HG03469 (cell line): ENCODE data around the gene KANSL1.

ENCODE experiments used
- ATAC-seq: cut with Tn5 transposase; IDR thresholded peaks from one replicate; pipeline ENCODE4 v1.9.1; 2021; ENCODE audit warnings: mild to moderate bottlenecking, moderate library complexity, moderate number of reproducible peaks; ENCODE audit not compliant: unreplicated experiment

Gene KANSL1

DNA sequence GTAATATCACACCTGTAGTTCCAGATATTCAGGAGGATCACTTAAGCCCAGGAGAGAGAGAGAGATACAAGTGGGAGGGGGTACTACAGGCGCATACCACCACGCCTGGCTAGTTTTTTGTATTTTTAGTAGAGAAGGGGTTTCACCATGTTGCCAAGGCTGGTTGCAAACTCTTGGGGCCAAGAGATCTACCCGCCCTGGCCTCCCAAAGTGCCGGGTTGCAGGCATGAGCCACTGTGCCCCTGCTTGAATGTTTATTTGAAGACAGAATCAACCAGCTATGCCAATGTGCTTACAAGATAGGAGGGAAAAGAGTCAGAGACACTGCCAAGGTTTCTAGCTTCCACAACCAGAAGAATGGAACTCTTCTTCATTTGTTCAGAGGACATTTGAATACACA, 106.4 kb downstream of the KANSL1 start:
- ATAC-seq, result no peak

DNA sequence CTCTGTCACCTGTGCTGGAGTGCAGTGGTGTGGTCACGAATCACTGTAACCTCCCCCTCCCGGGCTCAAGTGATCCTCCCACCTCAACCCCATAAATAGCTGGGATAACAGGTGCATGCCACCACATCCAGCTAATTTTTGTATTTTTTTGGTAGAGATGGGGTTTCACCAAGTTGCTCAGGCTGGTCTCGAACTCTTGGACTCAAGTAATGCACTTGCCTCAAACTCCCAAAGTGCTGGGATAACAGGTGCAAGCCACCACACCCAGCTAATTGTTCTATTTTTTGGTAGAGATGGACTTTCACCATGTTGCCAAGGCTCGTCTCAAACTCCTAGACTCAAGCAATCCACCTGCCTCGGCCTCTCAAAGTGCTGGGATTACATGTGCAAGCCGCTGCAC, 107.7 kb downstream of the KANSL1 start:
- ATAC-seq, result no peak

DNA sequence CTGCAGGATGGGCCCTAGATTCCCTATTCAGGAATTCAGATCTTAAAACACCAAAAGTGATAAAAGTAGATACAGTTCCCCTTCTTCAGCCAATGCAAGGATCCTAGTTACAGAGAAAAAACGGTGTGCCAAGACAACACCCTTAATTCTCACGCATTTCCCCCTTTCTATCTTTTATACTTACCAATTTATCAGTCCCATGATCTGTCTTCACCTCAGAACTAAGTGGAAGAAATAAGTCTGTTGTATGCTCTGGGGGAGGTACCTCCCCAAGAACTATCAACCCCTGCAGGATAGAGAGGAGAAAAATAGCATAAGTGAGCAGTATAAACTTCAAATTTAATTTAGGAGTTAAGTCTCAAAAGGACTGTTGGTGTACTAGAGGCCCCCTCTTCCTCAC, 111.0 kb downstream of the KANSL1 start:
- ATAC-seq, result no peak

DNA sequence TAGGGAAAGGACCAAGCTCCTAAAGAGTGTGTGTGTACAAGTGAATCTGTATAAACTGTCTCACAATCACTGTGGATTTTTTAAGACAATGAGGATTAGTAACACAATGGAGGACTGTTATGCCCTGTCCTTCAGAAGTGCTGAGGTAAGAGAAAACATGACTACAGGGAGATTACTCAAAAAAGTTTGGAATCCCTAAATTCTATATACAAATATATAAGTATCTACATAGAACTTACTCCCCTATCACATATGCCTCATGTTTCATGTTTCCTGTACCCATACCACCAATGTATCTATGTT, 112.3 kb downstream of the KANSL1 start:
- ATAC-seq, result no peak

DNA sequence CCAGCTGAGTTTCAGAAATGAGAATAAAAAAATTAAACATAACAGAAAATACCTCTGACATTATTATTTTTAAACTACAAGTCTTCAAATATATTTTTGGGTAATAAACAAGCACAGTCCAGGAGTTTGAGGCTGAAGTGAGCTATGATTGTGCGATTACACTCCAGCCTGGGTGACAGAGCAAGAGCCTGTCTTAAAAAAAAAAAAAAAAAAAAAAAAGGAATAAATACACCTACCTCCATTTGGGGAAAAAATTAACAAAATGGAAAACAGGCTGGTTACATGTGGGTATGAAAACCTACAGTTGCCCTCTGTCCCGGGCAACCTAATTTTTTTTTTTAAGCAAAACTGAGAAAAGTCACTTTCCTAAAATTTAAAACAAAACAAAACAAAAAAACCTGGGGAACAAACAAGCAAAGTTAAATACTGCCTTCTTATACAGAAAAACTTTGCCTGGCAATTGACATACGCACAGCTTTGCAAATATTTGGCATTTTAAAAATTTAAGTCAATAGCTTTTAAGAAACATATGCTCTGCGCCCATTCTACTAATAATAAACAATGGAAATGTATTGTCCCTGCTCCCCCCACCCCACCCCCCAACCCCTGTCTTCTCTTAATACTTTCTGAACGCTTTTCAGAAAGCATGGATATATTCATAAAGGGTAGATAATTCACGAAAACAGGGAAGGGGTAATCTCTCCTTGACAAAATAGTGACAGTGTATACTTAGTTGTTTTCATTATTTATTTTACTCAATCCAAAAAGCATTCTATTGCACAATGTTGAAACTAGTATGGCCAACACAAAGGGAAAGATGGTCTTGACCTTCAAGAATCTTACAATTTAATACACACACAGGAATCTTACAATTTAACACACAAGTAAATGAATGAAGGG, 112.9 kb downstream of the KANSL1 start:
- no peak for ATAC-seq

DNA sequence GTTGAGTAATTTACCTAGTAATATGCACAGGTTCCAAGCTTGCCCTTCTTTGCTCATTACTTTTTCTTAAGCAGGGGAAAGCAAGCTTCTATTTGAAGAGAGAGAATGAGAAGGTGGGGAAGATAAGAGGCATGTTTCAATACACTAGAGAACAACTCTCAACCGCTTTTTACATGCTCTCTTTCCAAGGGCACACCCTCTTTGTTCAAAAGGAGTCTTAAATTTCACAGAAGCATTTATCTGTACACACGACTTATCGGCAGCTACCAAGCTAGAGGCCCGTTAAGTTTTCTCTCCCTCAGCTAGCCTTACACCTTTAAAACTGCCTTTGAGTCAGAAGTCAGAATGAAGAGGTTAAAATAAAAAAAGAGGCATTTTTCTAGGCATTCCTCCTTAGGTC, 114.6 kb downstream of the KANSL1 start:
- ATAC-seq, result no peak

DNA sequence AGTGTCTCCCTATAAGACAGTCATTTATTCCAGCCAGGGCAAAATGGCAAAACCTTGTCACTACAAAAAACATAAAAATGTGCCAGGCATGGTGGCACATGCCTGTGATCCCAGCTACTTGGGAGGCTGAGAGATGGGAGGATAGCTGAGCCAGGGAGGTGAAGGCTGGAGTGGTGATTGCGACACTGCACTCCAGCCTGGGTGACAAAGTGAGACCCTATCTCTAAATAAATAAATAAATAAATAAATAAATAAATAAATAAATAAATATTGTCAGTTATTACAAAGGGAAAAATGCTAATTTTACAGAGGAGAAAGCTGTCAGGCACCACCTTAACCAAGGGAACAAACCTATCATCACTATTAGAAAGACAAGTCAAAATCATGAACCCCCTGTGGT, 118.7 kb downstream of the KANSL1 start:
- ATAC-seq, result no peak

DNA sequence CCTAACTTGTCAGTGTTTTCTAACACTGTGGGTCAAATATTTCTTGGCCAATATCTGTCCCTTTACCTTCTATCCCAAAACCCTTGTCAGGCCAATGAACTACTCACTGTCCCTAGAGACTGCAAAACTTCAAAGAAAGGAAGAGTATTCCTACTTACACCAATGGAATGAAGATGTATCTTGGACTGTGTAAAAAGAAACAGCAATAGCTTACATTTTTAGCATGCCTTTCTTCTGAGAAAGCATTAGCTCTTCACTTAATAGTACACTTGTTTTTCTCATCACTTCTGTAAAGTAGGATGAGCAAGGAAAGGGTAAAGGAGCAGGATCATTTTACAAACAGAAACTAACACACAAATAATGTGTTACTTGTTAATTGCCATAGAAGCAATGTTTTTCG, 120.2 kb downstream of the KANSL1 start:
- ATAC-seq, result no peak

DNA sequence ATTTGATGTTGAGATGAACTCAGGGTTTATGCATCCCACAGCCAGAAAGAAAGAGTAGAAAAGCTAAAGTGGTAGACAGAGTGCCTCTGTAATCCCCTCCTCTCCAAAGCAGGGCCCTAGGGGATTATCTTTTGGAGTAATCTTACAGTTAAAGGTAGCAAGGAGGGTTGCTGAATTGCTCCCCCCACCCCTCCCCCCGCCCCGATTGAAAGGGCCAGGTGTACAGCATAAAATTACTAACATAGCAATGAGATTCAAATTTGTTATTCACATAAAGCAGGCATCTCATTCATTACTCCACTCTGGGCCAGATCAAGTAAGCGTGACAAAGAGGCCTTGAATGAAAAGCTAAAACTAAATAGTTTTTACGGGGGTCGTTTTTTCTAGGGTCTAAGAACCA, 121.4 kb downstream of the KANSL1 start:
- ATAC-seq, result no peak

DNA sequence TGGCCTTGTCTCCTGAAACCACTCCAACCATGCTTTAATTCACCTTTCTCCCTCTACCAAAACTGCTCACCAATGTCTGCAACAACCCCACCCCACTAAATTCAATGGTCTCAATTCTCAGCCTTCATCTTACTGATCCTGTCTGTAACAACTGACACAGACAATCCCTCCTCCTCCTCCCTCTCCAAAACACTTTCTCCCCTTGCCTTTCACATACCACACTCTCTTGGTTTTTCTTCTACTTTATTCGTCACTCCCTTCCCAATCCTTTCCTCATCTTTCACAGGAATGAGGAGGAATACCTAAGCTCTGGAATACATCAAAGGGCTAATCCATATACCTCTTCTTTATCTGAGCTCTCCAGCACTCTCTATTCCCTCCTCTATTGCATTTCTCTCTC, 128.8 kb downstream of the KANSL1 start:
- ATAC-seq, result no peak

DNA sequence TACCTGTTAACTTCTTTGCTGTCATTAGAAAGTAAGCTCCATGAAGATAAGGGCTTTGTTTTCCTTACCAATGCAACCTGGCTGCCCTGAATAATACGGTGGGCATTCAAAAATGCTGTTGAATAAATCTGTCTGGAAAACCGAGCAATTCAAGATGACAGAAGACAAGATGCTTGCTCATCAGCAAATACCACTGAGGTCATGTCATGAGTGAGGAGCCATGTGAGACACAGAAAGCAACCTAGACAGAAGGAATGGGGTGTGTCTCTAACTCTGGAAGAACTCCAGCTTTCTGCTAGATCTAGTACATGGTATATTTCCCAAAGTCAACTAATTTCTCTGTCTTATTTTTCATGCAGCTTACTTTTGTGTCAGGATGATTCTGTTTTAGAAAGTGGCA, 130.0 kb downstream of the KANSL1 start:
- ATAC-seq, result no peak

DNA sequence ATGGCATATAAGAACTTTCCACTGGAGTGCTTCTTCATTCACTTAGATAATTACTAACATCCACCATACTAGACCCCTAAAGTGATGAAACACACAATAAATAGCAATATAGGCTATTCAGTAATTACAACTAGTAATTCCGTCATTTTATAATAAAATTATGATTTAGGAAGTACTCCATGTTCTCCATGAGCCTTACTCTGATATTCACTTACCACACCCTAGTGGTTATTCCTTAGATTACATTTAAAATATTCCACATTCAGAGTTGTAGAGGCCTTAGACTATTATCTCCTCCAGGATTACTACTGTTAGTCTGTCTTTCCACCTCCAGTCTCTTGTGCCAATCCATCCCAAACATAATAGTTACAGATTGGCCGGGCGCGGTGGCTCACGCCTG, 131.8 kb downstream of the KANSL1 start:
- ATAC-seq, result no peak

DNA sequence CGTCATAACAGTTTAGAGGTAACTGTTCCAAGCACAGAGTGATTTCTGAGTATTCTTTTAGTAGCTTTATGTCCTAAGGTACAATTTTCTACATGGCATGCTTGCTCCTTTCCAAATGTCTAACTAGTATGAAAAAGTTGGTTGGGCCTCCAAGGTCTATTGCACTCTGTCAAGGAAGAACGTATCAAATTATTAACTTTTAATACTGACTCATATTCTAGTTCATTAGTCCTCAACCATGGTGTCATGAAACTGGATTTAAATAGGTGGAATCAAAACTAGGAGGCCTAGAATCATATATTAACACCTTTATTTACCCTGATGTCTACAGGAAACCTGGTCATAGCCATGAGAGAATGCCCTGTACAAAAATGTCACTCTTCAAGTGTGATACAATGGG, 132.8 kb downstream of the KANSL1 start:
- no peak for ATAC-seq

DNA sequence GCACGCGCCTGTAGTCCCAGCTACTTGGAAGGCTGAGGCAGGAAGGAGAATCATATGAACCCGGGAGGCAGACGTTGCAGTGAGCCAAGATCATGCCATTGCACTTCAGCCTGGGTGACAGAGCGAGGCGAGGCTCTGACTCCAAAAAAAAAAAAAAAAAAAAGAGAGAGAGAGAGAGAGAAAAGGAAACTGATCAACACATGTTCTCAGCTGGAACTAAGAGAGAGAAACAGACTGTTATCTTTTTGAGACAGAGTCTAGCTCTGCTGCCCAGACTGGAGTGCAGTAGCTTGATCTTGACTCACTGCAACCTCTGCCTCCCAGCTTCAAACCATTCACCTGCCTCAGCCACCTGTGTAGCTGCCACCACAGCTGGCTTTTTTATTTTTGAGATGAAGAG, 133.7 kb downstream of the KANSL1 start:
- ATAC-seq, result no peak

DNA sequence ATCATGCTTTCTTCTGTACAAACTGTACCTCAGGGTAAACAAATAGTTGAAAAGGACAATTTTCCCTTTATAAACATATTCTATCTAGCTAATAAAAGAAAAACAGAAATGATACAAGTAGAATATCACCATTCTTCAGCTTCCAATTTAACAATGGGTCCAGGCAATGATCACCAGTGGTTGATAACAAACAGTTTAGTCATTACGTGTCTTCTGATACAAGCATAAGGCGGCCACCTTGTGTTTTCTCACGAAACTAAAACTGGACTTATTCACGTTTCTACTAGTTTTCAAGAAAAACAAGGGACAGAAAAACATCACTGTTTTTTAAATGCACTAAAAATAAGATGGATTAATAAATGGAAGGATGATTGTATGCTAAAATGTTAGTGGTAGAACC, 135.9 kb downstream of the KANSL1 start:
- ATAC-seq, result no peak

DNA sequence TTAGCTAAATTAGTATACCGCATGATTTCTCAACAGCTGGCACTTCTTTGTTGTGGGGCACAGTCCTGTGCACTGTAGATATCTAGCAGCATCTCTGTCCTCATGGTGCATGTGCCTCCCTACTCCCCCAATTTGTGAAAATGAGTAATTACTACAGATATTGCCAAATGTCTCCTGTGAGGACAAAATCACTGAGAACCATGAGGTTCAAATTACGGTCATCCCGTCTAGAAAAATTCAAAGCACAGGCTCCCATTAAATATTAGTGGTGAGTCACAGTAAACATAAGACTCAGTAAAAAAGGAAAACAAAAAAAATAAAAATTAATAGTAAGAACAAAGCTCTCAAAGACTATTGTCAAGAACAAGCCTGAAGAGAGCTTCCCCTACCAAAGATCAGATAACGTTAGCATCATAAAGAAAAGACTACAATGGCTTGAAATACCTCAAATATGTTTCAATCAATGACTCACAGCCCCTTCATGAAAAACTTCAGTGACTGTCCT, 136.4 kb downstream of the KANSL1 start:
- no peak for ATAC-seq

DNA sequence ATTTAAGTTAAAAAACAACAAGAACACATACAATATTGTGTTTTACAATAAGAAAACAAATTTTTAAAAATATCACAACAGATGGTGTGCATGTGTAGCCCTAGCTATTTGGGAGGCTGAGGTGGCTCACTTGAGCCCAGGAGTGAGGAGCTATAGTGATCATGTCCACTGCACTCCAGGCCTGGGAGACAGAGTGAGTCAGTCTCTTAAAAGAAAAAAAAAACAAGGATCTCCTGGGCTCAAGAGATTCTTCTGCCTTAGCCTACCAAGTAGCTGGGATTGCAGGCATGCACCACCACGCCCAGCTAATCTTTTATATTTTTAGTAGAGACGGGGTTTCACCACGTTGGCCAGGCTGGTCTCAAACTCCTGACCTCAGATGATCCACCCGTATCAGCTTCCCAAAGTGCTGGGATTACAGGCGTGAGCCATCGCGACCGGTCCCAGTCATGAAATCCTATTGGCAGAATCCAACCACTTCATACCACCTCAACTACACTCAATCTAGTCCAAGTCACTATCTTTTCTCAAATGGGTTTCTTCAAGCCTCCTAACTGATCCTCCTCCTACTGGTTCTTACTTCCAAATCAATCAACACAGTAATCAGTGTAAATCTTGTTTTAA, 139.2 kb downstream of the KANSL1 start:
- no peak for ATAC-seq

DNA sequence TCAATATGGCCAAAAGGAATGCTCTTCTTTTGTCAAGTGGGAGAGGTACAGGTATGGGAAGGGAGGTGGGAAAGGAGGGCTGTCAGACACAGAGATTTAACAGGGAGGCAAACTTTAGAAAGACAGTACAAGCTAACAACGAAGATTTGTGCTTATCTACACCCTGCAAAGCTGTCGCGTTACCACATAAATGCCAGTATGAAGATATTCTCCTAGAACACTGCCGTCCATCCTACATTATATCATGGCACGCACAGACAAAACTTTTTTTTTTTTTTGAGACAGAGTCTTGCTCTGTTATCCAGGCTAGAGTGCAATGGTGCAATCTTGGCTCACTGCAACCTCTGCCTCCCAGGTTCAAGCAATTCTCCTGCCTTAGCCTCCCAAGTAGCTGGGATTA, 143.6 kb downstream of the KANSL1 start:
- ATAC-seq, result no peak

DNA sequence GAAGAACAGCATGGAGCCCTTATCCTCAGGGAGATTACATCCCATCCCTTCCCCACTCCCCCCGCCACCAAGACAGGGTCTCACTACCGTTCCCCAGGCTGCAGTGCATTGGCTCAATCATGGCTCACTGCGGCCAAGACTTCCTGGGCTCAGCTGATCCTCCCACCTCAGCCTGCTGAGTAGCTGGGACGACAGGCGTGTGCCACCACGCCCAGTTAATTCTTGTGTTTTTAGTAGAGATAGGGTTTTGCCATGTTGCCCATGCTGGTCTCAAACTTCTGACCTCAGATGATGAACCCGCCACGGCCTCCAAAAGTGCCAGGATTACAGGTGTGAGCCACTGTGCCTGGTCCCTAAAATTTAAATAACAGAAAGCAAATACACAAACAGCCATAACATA, 145.4 kb downstream of the KANSL1 start:
- ATAC-seq, result no peak

DNA sequence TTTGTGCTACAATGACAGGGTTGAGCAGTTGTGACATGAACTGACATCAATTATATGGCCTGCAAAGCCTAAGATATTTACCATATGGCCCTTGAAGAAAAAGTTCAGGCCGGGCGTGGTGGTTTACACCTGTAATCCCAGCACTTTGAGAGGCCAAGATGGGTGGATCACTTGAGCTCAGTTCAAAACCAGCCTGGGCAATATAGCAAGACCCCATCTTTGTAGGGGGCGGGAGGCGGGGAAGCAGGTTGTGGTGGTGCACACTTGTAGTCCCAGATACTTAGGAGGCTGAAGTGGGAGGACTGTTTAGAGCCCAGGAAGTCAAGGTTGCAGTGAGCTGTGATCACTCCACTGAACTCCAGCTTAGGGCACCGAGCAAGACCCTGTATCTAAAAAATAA, 145.8 kb downstream of the KANSL1 start:
- no peak for ATAC-seq

DNA sequence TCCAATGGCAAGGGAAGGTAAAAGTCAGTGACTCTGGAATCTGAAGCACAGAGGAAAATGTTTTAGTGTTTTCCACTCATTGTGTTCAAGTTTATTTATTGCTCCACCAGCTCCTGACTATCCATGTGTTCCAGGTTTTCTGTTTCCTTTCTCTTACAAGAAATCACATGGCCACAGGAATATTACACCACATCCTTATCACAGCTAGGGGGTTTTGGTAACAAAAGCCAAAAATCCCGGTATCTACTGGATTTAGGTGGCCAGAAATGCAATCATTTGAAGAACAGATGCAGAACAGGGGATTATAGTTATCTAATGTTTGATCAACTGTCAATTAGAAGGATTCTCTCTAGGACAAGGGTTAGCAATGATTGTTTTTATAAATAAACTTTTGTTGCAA, 146.3 kb downstream of the KANSL1 start:
- ATAC-seq, result no peak

DNA sequence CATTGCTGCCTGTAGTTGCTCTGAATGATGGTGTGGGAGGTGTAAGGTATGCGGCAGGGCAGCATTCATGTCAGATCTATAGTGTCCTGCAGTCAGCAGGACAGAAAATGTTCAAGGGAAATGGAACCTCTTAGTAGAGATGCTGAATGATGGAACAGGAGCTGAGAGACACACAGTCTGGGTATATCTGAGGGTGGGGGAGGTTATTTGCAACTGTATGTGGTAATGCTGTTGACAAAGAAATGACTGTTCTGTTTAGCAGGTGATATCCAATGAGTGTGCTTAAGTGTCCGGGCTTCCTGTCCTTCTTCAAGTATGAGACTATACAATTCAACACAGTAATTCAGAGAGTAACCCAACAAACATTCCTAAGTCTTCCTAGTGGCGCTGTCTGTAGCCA, 147.6 kb downstream of the KANSL1 start:
- ATAC-seq, result no peak

DNA sequence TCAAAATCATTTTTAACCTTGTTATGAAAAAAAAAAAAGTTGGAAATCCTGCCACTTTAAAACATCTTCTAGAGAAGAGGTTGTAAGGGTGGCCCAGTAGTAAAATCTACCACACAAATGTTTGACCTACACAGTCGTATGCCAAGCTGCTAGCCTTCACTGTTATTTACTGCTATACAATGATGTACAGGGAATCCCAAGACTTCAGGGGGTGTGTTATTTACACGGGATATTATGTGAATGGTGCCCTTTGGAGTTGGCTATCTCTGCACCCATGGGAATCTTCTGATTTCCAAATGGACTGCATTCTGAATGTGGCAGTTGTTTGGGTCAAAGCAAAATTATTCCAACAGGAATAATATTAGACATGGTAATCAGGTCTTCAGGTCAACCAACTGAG, 148.2 kb downstream of the KANSL1 start:
- ATAC-seq, result no peak
